Stimulated activated CD4-positive, alpha-beta T cell treated with anti-CD3 and anti-CD28 coated beads, Interleukin-1b, Interleukin-23, amount 100 ng/mL, for 1 hour (primary cell): ENCODE measurements around the gene CCT7.

Source experiments
- DNase-seq, 2 donors: peaks; one replicate each; pipeline ENCODE4 v3.0.0-alpha.2; 2020; ENCODE audit warnings: low read depth in 2 of 2

The CCT7 gene

DNA sequence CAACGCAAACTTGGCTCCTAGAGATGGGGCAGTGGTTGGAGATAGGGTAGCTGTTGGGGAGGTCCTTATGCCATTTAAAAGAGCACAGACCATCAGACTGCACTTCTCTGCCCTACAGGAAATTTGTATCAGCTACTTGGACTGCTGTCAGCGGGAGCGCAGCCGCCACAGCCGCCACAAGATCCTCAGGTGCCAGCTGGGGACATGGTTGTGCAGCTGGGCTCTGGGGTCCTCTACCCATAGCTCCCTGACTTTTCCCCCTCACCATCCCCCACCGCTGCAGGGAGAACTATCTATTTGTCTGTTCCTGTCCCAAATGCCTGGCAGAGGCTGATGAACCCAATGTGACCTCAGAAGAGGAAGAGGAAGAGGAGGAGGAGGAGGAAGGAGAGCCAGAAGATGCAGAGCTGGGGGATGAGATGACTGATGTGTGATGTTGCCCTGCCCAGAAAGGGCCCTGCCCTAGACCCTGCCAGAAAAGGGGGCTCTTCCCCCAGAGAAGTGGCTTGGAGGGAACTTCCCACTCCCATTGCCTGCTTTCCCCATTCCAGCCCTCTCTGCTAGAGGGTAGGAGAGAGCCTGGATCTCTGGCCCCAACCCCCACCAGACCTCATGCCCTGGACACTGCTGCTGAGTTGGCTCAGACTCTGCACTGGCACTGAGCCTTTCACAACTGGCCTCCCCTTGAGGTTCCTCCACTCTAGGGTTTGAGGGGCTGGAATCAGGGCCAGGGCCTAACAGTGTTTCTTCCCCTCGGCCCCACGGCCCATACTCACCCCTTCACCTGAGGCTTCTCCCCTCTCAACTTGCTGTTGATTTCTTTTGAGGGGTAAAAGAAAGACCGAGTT lies 8.4 kb upstream of the CCT7 start:
- no peak for DNase-seq

DNA sequence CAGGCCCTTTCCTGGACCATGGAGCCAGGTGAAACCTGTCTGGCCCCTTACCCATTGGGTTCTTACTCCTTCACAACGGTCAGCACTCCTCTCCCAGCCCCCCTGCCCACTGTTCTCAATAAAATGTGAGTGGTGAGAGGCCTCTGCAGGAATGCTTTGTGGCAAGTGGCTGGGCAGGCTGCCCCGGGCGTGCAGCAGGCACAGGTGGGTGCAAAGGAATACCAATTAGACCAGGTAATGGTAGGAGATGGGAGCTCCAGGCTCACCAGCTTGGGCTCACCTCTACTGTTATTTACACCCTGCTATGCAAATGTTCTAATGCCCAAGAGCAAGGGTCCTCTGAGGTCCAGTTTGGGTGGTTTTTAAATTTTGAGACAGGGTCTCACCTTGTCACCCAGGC lies 7.0 kb upstream of the CCT7 start:
- no peak for DNase-seq

DNA sequence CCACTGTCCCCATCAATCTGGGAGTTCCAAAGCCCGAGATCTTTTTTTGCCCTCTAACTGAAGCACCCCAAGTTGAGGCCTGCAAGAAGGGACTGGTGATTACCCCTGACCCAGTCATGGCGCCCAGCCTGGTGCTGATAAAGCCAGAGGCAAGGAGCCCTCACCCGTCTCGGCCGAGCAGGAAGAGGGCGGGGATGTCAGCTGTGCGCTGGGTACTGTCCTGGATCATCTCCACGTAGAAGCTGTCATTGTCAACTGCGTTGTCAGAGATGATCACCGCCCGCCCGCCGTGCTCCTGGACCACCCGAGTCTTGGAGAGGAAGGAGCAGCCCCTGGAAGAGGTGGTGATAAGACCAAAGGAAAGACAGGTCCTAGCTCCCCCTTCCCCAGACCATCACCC lies 5.5 kb upstream of the CCT7 start:
- no peak for DNase-seq

DNA sequence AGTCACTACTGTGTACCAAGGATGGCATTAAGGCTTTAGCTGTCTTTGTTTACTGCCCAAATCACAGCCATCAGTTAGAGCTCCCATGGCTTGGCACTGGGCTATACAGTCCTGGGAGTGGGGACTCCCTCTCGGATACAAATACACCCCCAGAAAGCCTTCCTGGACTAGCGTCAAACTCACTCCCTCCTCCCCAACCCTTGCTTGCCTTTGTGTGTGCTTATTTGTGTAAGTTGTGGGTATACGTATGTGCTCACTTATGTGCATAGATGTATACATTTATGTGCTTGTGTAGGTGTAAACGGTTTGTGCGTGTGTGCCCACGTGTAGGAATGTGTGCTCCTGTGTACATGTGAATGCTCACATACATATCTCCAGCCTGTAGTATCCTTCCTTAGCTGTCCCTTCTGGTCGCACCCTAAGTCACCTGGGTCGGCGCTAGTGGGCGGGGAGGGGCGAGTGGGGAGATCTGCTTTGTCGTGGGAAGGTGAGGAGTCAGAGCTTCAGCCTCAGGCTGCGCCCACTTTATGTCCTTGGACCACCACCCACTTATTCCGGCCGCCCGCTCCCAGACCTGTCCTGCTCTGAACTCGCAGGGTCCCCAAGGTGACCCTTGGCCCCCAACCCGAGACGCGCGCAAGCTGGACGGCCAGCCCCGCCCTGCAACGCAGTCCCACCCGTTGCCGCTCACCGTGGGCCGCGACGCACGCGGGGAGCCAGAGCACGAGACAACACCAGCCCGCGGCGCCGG lies 1.5 kb upstream of the CCT7 start:
- DNase-seq = no peak

DNA sequence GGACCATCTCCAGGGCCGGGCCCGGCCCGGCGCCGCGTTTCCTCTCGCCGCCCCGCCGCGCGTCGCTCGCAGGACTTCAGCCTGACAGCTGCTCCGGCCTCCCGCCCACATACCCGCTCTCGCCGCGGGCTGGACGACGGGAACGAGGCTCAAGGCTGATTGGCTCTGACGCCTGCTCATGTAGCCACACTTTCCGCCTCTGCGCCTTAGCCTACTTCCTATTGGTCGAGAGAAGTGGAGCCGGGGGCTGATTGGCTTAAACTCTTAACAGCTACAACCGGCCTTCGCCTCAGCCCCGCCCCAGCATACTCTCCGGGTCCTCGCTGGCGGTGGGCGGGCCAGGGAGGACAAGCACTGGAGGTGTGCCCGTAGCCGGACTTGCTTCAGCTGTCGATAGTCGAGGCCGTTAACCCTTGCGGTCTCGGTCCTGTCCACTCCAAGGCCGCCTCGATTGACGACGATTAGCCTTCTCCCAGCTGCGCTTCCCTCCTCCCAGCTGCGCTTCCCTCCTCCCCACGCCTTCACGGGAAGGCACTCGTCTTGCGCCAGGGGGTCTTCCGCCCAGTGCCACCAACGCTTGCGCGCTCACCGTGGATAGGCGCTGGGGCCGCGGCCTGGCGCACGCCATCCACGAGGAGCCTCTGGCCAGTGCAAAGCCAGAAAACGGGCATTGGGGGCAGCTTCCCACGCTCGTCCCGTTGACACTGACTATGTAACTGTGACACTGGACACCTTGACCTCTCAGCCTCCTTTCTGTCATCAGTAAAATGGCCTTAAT lies 765 bp upstream of the CCT7 start, which contains the start of gene PRADC1:
Gene PRADC1 (minus strand): TSS at position 86 of the 778 bp plus-strand sequence. CDS start 79 bp downstream, at position 7.
- peak; percentile 73 to 85 for DNase-seq

DNA sequence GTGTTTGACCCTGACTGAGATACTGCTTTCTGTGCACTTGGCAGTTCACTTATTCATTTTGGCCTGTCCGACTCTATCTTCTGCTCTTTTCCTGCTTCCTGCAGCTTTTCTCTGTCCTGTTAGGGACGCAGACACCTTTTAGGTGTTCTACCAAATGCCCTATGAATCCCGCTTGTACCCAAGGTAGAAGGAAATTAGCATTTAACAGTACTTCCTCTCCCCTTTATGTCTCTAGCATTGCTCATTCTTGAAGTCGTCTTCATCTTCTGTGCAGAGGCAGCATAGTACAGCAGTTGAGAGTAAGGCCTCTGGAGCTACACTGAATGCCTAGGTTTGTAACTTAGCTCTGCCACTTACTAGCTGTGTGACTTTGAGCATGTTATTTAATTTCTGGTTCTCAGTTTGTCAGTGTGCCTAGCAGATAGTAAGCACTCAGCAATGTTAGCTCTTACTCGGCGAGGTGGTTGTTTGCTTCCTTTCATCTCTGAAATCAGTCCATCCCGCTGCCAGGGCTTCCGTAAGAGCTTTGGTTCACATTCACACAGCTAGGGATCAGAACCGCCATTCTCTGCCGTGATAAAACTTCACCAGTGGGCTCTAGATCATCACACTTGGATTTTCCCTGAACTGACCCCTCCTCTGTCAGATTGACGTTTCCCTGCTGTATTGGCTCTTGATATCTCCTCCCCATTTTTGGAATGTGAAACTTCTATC lies 1.4 kb downstream of the CCT7 start:
- DNase-seq = no peak

DNA sequence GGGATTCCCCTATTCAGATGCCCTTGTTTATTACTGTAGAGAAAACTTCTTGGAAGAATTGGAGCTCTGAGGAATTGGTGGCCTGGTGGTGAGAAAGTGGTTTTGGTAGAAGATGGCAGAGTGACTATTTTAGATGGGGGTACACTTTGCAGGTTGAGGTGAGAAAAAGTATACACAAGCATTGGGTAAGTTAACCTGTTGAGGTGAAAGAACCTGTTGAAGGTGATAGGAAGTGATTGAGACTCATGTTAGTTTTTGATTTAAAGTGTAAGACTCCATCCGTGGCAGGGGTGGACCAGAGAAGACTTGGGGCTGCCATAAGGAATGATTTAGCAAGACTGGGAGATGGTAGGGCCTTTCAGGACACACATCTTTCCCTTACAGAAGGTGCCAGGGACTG lies 3.1 kb downstream of the CCT7 start:
- DNase-seq = no peak

DNA sequence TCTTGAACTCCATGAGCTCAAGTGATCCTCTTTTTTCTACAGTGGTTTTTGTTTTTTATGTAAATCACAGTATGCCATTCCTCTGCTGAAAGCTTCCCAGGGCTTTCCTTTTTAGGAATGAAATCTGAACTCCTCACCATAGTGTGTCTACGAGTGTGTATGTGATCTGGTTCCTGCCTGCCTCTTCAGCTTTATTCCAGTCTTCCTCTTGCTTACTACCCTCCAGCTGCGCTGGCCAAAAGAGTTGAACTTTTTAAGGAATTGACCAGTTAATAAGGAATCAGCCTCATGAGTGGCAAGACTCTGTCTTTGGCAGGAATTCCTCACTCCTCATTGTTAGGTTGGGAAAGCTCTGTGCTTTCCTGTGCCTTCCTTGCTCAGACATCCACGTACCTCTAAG lies 4.0 kb downstream of the CCT7 start:
- DNase-seq = no peak

DNA sequence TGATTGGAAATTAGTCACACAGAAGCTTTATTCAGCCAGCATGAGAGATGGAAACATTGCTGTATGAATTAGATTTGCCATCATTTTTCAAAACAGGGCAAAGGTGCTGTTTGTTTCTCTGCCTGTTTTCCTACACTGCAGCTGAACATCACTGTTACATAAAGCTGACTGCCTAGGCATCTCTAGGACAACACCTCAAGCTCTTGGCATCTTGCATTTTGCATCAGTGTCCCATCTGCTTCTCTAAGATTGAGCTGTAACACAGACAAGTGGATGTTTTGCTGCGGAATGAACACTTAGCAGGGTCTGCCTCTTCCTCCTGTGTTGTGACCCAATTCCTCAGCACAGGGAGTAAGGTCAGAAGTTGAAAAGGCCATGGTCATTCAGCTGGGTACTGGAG lies 4.9 kb downstream of the CCT7 start:
- DNase-seq = no peak

DNA sequence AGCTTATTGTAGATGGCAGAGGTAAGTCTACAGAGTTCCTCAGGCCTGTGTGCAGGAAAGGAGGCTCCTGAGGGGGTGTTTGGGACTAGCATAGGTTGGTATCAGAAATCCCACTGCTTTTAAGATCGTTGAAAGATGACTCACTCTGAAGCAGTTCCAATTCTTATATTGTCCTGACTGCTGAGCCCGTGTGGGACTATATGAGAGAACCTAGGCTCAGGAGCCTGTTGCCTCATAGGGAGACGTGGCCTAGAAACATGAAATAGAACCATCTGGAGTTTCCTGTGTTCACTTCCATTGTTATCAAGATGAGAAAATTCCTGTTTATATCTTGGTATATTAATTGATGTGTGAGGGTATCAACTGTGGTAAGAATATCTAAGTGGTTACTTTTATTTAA lies 5.7 kb downstream of the CCT7 start:
- DNase-seq = no peak

DNA sequence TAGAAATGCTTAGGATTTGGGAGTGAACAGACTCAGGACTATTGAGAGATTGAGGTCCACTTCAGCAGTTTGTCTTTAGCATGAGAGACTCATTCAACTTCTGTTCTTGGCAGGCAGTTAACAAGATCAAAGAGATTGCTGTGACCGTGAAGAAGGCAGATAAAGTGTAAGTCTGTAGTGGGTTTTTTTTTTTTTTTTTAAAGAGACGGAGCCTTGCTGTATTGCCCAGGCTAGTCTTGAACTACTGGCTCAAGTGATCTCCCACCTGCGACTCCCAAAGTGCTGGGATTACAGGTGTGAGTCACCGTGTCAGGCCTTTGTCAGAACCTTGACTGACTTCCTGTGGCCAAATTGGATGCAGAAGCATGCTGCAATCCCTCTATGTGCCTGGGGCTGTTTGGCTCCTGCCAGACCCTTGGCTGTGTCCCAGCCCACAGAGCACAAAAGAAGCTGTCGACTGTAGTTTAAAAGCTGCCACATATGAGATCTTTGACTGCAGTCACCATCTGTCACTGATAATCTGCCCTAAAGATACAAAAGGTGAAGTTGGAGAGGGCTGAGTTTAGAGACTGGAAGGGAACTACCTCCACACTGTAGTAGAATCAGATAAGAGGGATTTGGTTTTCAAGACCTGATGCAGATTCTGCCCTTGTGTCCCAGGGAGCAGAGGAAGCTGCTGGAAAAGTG lies 9.9 kb downstream of the CCT7 start:
- no peak for DNase-seq

DNA sequence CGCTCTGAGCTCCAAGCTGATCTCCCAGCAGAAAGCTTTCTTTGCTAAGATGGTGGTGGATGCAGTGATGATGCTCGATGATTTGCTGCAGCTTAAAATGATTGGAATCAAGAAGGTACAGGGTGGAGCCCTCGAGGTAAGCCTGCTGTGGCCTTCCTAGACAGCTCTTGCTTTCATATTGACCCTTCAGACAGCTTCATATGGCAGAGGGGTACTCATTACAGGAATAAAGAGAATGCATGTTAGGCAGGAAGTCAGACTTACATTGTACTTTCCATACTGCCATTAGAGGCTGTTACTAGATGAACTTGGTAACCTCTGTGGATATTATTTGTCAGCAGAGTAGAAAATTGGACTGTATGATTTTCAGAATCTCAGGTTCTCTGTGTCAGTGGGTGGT lies 10.5 kb downstream of the CCT7 start:
- no peak for DNase-seq

DNA sequence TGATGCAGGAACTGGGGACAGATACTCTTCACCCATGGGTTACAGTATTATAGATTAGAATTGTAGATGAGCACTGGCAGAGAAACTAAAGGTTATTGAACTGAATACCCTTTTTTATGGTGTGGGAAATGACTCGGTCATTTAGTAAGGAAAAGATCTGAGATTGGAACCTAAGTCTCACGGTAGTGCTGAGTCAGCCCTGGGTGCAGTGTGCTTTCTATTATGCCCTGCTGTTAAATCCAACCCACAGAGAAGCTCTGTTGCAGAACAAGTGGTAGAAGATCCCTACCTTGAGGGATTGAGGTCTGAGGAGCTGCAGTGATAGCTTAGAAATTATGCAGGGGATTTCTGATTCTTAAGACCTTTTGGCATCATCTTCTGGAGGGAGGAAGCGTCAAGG lies 12.7 kb downstream of the CCT7 start:
- no peak for DNase-seq

DNA sequence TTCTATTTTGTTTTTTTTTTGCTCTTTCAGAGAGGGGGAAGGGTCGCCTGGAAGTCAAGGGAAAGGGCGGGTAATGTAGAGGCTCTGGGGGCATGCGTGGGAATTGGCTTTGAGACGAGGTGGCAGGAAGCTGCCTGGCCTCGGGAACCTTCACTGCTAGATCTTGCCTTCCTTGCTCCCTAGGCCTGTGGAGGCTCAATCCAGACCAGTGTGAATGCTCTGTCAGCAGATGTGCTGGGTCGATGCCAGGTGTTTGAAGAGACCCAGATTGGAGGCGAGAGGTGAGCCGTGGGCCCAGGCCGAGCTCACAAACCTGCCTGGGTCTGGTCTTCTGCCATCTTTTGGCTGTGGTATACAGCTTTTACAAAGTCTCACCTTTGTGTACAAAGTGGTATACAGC lies 15.5 kb downstream of the CCT7 start:
- no peak for DNase-seq

DNA sequence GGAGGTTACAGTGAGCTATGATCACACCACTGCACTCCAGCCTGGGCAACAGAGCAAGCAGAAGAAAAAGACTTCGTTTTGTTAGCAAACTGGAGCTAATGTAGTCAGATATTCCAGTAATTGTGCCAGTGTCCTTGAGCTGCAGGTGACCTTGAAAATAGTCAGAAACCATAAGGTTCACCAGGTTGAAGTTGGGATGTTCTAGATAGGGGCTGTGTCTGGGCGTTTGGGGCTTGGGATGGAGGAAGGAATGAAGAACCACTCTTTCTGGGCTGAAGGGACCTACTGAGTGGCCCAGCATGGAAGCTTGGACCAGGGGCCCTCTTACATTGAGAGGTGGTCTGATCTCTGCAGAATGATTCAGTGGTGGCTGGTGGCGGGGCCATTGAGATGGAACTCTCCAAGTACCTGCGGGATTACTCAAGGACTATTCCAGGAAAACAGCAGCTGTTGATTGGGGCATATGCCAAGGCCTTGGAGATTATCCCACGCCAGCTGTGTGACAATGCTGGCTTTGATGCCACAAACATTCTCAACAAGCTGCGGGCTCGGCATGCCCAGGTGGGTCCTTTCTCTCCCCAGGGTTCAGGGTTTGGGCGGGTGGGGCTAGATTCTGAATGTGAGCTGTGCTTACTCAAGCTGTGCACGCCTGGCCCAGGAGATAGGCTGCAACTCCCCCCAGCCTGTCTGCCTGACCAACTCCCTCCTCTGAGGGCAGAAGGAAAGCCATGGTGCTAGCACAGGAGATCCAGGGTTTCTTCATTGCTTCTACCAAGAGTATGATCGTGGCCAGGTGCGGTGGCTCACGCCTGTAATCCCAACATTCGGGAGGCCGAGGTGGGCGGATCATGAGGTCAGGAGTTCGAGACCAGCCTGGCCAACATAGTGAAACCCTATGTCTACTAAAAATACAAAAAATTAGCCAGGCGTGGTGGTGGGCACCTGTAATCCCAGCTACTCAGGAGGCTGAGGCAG lies 17.1 kb downstream of the CCT7 start:
- DNase-seq = no peak

DNA sequence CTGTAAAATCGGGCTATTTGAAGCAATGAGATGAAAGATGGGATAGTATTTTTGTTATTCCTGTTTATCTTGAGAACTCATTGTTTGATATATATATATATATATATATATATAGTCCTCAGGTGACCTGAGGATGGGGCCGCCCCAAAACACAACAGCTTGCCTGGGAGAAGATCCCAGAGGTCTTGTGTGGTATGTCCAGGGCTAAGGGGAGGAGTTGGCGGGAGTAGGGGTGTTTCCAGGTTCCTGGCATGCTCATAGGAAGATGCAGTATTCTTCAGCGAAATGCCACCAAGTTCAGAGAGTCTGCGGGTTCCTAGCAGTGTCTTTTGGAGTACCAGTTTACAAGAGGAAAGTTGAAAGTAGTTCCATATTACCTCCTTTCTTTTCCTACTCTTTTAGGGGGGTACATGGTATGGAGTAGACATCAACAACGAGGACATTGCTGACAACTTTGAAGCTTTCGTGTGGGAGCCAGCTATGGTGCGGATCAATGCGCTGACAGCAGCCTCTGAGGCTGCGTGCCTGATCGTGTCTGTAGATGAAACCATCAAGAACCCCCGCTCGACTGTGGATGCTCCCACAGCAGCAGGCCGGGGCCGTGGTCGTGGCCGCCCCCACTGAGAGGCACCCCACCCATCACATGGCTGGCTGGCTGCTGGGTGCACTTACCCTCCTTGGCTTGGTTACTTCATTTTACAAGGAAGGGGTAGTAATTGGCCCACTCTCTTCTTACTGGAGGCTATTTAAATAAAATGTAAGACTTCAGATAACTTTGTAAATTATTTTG lies 18.3 kb downstream of the CCT7 start:
- no peak for DNase-seq

DNA sequence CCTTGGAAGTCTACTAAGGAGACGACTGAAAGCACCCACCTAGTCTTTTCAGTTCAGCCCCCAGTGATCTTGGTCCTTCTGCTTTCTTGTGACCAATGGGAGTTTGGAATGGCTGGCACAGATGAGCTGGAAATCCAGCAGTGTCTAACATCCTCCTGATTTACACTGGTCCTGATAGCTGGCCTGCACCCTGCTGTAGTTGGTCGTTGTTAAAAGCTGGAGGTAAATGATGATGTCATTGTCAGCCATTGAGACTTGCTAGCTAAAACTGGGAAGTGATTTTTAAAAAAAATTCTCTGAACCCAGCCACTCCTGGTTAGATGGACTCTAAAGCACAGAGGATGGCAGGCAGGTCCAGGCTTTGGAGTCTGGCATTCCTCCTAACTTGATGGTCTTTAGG lies 19.3 kb downstream of the CCT7 start:
- DNase-seq = no peak

DNA sequence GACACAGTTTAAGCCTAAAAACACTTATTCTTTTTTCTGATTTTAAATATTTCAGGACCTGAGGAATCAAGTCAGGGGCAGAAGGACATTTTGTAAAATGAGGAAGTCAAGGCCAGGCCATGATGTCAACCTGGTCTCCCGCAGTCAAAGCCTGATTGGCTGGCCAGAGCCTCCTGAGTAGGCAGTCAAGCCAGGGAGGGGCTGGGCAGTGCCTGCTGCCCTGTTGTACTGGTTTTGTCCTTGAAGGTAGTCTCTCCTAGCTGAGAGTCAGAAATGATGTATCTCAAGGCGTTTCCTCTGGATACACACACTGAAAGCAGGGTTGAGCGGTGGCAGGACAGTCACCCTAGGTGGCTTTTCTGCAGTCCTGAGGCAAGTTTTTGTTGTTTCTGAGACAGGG lies 19.8 kb downstream of the CCT7 start:
- DNase-seq = no peak

DNA sequence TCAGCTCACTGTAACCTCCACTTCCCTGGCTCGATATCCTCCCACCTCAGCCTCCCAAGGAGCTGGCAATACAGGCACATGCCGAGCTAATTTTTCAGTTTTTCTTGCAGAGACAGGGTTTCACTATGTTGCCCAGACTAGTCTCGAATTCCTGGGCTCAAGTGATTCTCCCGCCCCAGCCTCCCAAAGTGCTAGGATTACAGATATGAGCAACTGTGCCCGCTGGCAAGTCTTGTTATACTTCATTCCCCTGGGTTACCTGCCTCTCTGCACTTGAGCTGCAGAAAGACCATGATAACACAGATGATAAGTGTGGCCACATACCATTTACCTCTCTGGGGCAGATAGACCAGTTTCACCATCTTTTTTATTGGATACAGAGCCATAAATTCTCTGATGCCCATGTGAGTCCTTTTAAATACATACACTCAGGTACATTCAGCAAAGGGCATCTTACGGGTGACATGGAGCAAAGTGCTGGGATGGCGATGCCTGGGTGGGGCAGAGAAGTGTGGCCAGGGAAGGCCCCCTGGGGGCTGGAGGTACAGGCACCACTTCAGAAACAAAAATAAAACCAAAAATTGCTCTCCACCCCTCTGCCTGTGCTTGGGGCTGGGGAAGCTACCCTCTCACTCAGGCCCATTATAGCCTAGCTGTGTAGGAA lies 20.4 kb downstream of the CCT7 start:
- DNase-seq = no peak
